Kasumi-1 (cell line): ENCODE results near the gene SDF2.
"Not testable (repeated sequence)": the region's sequence is repeated elsewhere in the genome, so short reads cannot be mapped to it uniquely, and the experiment has no call there.

ENCODE experiments used
- DNase-seq, 2 experiments: peaks; one replicate each; lab custom pipeline; 2025; lab: John Stamatoyannopoulos, UW

Gene SDF2

GRCh38 chr17:28634206-28634865 is 27.4 kb downstream of the SDF2 start:
- DNase-seq: no peak

DNA sequence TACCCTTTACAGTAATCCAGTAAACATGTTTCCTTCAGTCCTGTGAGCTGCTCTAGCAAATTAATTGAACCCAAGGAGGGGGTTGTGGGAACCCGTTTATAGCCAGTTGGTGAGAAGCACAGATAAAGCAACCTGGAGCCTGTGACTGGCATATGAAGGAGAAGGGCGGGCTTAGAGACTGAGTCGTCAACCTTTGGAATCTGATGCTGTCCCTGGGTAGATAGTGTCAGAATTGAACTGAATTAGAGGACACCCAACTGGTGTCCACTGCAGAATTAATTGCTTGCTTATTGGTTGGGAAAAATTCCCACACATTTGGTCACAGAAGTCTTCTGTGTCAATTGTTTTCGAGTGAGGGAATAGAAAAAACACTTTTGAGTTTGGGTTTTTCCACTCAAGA is 34.9 kb downstream of the SDF2 start:
- no peak for DNase-seq

DNA sequence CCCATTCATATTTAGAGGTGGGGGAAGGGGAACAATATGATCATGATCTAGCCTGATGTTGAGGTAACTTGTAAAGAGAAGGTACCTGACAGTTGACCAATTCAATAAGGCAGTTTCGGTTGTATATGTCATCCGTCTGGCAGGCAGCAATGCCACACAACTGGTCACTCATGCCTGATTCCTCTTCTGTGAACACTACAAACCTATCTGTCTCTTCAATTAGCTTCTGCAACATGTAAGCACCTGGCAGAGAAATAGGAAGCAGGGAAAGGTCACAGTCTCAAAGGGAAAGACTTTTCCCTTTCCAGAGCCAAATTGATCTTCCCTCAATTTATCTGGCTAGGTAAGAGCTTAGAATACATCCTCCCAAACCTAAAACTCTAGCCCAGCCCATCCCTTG is 37.6 kb downstream of the SDF2 start:
- no peak for DNase-seq

DNA sequence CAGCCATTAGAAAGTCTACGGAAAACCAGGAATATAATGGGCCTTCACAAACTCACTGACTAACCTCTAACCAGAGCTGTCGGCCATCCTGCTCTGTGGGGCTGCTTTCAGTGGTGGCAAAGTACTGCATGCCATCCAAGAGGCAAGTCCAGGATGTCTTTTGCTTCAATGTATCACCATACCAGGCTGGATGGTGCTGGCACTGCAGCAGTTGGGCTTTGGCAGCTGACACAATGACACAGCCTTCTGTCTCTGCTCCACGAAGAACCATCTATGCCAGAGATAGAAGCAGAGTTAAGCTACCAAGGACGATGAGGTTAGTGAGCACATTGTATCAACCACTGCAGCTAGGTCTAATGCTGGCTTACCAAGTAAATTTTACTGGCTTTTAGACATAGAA is 38.0 kb downstream of the SDF2 start:
- DNase-seq: no peak

- DNase-seq: no peak
Measured at GRCh38 chr17:28622186-28622585, 39.5 kb downstream of the SDF2 start.

DNA sequence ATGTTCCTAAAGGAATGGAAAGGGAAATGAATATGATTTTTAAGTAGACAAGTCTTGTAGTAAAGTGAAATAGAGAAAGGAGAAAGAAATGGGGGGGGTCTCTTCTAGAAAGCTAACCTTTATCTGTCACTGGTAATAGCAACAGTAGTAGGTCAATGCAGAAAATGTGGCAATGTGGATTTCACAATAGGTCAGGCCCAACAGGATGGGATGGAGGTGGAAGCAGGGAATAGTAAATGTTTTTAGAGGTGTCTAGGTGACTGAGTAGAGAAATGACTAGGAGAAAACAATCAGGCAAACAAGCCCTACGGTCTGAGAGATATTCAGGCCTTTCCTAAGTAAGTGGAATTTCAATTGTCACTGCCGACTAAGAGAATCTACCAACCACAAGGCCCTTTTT is 41.7 kb downstream of the SDF2 start:
- DNase-seq: no peak

DNA sequence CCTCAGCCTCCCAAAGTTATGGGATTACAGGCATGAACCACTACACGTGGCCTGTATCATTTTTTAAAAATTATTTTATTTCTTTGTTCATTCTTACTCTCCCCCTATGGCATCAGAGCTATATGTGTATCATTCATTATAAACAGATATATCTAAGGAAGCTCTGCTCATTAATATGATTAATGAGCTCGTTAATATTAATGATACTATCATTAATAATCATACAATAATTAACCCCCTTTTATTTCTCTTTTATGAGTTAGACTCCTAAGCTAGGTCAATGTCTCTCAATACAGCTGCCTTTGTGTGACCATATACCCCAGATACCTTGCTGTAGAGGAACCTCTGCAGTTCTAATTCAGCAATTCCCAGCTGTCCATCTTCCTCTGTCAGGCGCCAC is 43.2 kb downstream of the SDF2 start:
- no peak for DNase-seq

GRCh38 chr17:28616281-28616680 is 45.4 kb downstream of the SDF2 start:
- no peak for DNase-seq

GRCh38 chr17:28615260-28615940 is 46.3 kb downstream of the SDF2 start:
- DNase-seq: no peak

GRCh38 chr17:28613931-28614381 is 47.8 kb downstream of the SDF2 start, which contains the start of gene RSKR:
TSS of gene RSKR (minus strand) at chr17:28614185. CDS start at chr17:28614161, 24 bp downstream.
- no peak for DNase-seq

- peak; percentile 19 to 24 for DNase-seq
Measured at GRCh38 chr17:28612936-28613872, 48.5 kb downstream of the SDF2 start.

GRCh38 chr17:28612531-28612930 is 49.2 kb downstream of the SDF2 start:
- DNase-seq: no peak

GRCh38 chr17:28610376-28610775 is 51.3 kb downstream of the SDF2 start:
- no peak for DNase-seq

DNA sequence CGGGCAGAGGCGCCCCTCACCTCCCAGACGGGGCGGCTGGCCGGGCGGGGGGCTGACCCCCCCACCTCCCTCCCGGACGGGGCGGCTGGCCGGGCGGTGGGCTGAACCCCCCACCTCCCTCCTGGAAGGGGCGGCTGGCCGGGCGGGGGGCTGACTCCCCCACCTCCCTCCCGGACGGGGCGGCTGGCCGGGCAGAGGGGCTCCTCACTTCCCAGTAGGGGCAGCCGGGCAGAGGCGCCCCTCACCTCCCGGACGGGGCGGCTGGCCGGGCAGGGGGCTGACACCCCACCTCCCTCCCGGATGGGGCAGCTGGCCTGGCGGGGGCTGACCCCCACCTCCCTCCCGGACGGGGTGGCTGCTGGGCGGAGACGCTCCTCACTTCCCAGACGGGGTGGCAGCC is 57.7 kb downstream of the SDF2 start:
- not testable (repeated sequence) for DNase-seq

DNA sequence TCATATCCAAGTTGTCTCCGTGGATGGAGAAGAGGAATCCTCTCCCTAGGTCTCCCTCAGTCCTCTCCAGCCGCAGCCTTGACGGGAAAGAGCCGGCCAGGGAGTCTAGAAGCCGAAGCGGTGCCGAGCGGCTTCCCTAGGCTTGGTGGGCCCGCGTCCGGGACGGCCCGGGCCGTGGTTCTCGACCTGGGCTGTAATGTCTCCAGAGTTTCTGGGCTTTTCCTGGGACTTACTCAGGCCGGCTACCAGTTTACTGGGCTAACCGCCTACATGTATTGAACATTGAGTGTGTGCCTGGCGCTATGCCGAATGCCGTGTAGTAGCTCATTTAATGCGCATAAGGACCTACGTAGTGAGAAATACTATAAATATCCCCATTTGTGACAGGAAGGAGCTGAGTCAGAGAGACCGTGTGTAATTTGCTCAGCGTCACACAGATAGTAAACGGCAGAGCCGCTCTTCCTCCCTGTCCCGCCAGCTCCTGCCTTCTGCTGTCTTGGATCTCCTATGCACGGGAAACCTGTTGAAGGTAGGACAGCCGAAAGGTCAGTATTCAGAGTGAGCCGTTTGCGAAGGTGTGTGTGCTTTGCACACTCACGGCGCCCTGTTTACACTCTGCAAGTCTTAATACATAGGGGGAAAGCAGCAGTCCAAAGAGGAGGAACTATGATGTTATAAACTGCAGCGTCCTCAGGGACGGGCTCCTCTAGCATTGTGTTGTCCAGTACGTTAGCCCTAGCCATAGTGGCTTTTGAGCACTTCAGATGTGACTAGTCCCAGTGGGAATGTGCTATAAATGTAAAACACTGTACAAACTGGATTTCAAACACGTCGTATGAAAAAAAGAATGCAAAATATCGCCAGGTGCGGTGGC is 62.2 kb downstream of the SDF2 start:
- DNase-seq: peak; percentile 87 to 95

DNA sequence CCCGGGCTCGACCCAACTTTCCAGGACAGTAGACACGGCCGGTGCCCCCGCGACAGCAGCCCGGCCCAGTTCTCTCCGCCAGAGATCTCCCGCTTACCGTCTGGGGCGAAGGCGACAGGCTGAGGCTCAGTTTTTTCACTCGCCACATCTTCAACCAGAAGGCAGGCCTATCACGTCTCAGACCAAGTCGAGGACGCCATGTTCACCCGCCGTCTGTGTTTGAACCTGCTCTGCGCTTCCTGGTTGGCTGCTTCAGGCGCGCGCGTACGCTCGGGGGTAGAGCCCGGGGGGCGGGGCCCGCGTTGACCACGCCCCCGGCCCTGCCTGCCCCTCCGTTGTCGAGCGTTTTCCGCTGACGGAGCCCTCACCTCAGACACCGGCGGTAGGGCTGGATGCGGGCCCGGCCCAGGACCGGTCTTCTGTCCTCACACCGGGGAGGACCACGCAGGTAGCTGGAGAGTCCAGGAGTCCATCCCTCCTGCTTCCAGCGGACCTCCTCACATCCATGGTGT is 62.9 kb downstream of the SDF2 start, which contains the start of gene SPAG5:
Gene SPAG5, minus strand, starts transcription at position 227 of the 512 bp plus-strand sequence. Its CDS starts 79 bp downstream, at position 148.
- DNase-seq: peak; percentile 90 to 93

DNA sequence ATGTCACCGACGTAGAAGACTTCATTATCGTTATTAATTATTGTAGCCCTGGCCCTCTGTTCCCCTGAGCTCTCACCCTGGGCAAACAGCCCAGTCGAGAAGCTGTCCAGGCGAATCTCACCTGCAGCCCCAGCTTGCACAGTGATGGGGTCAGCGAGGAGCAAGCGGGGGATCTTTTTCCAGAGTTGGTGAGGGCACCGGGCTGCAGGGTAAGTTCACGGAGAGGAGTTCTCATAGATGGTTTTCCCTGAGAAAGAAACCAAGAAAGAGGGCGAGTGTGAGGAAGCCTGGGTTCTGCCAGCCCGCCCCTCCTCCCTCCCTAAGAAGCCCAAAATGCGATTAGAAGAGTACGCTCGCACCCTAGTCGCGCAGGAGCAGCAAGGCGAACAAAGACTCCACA is 63.3 kb downstream of the SDF2 start:
- DNase-seq: no peak
